Mammary epithelial cell (primary cell): ENCODE data around the gene MED15.

Experiments
- CTCF ChIP-seq, 2 donors: IDR thresholded peaks in 1 of 2; conservative IDR thresholded peaks in 1 of 2; 2 replicates each; pipeline ENCODE4 v1.5.1; 2011 to 2012; ENCODE audit warnings: inconsistent platforms in 2 of 2, low read length in 2 of 2, mild to moderate bottlenecking in 2 of 2, control low read depth in 1 of 2, low read depth in 1 of 2; ENCODE audit not compliant: insufficient read depth in 1 of 2; ENCODE audit errors: extremely low read depth in 1 of 2
- EZH2 ChIP-seq: IDR thresholded peaks from 2 replicates; pipeline ENCODE4 v1.6.1; 2012; ENCODE audit warnings: low read length, inconsistent platforms, borderline replicate concordance

GRCh38 chr22:20547029-20547428 is 39.6 kb downstream of the MED15 start:
- no peak for TF ChIP-seq CTCF (conservative IDR thresholded peaks at IDR 0.05 in 1 of 2, IDR thresholded peaks at IDR 0.05 in 1 of 2; ENCODE audit: extremely low read depth in 1 of 2, insufficient read depth in 1 of 2, low read depth in 1 of 2, low read length in 2 of 2)
- TF ChIP-seq EZH2 = no peak
